AG08395 (cell line): ENCODE measurements around the gene KLHL14.
"Not testable (repeated sequence)": the region's sequence is repeated elsewhere in the genome, so short reads cannot be mapped to it uniquely, and the experiment has no call there.

Experiments
- DNase-seq: peaks from one replicate; pipeline ENCODE4 v3.0.0; 2012; ENCODE audit warnings: mixed read lengths, low spot score

The KLHL14 gene, protein sequence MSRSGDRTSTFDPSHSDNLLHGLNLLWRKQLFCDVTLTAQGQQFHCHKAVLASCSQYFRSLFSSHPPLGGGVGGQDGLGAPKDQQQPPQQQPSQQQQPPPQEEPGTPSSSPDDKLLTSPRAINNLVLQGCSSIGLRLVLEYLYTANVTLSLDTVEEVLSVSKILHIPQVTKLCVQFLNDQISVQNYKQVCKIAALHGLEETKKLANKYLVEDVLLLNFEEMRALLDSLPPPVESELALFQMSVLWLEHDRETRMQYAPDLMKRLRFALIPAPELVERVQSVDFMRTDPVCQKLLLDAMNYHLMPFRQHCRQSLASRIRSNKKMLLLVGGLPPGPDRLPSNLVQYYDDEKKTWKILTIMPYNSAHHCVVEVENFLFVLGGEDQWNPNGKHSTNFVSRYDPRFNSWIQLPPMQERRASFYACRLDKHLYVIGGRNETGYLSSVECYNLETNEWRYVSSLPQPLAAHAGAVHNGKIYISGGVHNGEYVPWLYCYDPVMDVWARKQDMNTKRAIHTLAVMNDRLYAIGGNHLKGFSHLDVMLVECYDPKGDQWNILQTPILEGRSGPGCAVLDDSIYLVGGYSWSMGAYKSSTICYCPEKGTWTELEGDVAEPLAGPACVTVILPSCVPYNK

DNA sequence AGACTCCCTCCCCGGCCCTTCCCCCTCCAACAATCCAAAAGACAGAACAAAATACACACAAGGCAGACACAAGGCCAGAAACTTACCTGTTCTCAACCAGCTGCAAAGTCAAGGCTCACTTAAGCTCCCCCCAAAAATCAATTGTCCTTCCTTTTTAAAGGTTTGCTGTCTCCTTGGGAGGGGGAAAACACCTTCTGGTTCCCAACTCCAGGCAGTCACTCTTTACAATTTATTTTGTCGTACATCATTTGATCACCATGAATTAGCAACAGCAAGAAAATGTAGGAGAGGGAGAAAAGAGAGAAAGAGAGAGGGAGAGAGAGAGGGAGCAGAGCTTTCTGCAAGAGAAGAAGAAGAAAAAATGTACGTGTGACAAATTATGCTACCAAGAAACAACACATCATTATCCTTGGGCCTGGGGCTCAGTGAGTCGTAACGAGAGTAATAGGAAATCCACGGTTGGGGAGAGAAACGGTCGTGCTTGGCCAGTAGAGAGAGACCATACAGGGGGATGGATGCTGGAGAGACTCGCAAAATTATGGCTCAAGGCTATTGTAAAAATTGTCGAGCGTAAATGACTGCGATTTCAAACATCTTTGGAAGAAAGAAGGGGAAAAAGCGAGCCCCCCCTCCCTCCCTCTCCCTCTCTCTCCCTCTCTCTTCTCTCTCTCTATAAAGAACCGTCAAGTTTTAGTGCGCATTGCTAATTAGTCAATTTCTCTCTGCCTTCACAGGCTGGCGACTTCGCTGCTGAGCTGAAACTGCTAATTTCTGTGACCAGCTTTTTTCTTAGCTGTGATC lies at the start of gene KLHL14:
TSS of gene KLHL14 (minus strand) at position 443 of the 801 bp plus-strand sequence. CDS start 2,432 bp downstream, outside the sequence.
- DNase-seq: no peak

DNA sequence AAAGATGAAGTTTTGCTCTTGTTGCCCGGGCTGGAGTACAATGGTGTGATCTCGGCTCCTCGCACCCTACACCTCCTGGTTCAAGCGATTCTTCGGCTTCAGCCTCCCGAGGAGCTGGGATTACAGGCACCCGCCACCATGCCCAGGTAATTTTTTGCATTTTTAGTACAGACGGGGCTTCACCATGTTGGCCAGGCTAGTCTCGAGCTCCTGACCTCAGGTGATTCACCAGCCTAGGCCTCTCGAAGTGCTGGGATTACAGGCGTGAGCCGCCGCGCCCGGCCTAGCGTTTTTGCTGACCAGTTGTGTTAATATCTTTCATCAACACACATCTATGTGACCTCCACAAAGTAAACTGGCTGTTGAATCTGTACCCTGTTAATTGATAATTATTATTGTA lies 49.4 kb upstream of the KLHL14 start:
- DNase-seq: no peak

DNA sequence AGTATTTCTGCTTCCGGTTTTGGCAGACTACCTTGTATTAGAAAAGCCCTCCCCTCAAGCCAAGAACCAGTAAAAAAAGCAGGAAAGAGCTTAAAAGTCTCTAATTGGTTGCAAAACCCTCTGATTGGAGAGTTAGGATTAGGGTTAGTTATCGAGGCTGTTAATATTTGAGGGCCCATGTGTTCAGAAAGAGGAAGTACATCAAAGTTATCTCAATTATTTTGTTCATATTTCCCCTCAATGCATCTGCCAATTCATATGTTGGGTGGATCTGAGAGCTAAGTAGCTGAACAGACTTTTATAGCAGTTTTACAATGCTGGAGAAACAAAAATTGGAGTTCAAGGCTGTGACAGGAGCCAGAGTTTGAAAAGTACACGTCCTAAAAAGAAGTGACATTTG lies 43.1 kb upstream of the KLHL14 start:
- no peak for DNase-seq

DNA sequence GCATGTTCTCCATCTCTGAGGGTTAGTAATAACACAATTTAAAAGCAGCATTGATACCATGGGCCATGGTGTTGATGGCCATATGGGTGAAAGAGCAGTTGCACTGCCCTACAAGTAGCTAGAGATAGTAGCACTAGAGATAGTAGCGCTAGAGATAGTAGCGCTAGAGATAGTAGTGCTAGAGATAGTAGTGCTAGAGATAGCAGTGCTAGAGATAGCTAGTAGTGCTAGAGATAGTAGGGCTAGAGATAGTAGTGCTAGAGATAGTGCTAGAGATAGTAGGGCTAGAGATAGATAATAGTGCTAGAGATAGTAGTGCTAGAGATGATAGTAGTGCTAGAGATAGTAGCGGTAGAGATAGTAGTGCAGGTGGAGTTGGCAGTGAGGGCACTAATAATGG lies 39.5 kb upstream of the KLHL14 start:
- no peak for DNase-seq

DNA sequence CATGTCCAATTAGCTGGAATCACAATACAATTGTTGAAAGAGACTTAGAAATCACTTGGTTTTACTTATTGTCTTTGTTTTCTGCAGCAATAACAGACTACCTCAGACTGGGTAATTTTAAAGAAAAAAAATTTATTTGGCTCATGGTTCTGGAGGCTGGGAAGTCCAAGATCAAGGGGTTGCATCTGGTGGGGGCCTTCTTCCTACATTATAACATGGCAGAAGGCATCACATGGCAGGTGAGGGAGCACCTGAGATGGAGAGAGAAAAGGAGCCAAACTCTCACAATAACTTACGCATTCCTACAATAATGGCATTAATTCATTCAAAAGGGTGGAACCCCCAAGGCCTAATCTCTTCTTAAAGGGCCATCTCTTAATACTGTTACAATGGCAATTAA lies 37.5 kb upstream of the KLHL14 start:
- no peak for DNase-seq

DNA sequence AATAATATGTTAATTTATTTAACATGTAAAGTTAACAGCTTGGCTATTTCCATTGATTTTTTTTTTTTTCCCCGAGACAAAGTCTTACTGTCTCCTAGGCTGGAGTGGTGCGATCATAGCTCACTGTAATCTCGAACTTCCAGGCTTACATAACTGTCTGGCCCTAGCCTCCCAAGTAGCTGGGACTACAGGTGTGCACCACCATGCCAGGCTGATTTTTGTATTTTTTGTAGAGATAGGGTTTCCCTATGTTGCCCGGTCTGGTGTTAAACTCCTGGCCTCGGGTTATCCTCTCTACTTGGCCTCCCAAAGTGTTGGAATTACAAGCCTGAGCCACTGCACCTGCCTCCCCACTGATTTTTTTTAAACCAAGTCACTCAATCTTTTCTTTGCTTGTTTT lies 32.5 kb upstream of the KLHL14 start:
- no peak for DNase-seq

DNA sequence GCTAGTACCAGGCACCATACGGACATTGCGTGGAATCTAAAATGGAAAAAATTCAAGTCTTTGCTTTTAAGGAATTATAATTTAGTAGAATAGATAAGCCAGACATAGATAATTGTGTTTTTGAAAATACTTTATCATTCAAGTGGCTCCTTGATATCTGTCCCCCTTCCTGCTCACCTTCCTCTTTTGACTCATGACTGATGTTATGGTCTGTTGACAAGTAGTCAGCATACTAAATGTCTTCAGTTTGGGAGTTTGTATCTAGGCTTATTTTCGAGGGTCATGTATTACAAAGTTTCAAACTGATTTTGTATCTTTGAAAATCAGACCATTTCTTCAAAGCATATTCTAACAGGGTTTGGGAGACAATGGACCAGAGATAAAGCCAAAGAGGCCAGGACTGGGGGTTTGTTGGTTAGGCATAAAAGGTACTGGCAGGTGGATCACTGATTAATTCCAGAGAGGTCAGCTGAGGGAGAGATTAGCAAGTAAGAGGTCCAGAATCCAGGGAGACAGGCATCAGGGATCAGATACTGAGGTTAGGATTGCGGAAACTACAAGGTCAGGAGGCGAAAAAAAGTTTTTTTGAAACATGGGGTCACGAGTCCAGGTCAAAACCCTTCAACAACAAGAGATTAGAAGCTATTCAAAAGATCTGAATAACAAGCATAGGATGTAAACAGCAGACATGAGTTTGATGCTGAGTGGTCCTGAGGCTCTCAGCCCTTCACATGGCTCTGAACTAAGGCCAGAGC lies 31.5 kb upstream of the KLHL14 start:
- no peak for DNase-seq

DNA sequence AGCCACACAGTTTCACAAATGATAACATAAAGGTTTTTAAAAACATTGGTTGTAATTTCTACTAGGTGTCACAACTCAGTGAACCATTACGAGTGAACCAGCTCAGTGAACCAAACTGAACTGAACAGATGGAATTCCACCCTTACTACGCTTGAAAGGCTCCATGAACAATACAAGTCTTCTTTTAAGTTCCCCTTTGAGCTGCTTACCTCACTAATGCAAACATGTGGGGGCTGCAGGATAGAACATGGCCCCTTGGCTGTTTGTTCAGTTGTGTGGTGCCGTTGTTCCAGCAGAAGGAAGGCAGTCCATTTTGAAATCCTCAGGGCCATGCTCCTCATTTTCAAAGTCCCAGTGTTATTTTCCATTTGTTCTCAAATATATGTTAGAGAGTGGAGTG lies 30.7 kb upstream of the KLHL14 start:
- DNase-seq: no peak

DNA sequence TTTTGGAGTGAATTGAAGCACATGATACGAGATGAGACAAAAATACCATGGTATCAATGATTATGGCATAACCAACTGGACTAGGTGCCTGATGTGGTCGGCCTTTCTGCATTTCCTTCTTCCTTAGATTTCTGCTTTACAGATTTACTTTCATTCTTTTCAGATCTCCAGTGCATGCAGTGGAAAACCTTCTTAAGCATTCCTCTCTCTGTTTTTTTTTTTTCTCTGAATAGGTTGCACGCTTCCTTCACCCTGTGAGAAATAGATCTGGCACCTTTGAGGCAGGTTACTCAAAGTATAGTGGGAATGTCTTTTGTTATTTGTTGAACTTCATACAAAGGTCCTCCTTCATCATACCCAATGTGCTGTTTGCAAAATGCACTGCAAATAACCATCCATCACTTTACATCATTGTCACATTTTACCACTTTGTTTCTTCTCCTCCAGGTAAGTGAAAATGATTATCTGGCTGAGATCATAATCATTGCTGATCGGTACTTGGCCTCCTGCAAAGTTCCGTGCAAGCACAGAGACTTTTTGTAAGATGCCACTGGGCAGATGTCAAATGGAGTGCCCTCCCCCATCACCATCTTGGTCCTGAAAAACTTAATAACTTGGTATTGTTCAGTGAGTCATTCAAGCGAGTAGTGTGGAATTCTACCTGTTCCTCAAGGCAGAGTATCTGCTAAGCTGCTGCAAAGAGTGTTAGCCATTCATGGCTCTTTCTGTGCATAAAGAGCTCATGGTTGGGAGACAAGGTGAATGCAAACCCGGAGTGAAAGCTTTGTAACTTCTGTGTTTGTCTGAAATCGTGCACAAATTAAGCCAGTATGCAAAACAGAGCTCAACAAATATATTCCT lies 30.0 kb upstream of the KLHL14 start:
- no peak for DNase-seq

DNA sequence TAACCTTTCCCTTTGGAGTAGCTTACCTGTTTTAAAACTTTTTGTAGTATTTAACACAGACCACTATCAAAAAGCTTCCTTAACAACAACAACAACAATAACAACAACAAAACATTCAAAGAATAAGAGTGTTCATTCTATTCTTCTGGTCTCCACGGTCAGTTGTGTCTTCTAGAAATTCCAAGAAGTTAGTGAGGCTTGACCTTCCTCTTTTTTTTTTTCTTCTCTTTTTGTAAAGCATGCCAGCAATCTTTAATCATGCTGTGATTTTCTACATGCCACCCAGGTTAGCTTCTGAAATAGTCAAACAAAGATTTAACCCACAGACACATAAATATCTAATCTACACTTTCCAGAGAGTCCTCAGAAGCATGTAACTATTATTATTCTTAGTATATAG lies 28.4 kb upstream of the KLHL14 start:
- DNase-seq: no peak

DNA sequence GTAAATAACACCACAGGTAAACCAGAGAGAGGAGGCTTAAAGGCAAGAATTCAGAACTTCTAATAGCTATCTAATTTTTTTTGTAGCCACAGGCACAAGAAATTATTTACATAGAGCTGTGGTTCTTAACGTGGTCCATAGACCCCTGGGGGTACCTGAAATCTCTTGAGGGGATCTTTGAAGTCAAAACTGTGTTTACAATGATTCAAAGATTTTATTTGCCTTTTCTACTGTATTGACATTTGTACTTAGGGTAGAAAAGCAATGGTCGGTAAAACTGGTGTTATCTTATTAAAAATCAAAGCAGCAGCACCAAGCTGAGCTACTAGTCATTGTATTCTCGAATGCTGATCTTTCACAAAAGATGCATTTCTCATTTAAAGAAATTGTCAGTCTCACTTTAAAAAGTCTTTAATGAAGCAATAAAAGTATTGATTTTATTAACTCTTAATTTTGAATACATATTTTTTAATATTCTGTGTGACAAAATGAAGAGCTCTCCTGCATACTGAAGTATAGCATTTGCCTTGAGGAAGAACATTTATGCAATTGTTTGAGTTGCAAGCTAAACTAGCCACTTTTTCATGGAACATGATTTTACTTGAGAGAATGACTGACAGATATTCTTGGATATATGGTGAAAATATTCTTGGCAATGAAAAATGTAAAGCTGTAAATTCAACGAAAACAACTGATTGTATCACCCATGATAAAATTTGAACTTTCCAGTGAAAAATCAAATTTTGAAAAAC lies 25.6 kb upstream of the KLHL14 start:
- DNase-seq: no peak

DNA sequence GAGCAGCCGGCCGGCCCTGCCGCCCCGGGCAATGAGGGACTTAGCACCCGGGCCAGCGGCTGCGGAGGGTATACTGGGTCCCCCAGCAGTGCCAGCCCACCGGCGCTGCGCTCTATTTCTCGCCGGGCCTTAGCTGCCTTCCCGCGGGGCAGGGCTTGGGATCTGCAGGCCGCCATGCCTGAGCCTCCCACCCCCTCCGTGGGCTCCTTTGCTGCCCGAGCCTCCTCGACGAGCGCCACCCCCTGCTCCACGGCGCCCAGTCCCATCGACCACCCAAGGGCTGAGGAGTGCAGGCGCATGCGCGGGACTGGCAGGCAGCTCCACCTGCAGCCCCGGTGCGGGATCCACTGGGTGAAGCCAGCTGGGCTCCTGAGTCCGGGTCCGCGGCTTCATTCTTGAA lies 21.8 kb upstream of the KLHL14 start:
- not testable (repeated sequence) for DNase-seq

DNA sequence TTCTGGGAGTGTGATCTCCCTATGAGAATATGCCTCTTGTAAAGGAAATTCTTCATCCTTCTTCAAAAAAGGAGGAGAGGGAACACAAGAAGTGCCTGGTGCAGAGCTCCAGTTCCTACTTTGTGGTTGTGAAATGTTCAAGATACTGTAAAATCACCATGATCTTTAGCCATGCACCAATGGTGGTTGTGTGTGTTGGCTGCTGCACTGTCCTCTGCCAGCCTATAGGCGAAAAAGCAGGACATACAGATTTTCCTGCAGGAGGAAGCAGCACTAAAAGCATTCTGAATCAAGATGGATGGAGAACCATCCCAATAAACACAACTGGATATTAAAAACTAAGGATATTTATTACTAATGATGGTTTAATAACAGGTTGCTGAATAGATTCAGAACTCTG lies 6.2 kb upstream of the KLHL14 start:
- DNase-seq: no peak

DNA sequence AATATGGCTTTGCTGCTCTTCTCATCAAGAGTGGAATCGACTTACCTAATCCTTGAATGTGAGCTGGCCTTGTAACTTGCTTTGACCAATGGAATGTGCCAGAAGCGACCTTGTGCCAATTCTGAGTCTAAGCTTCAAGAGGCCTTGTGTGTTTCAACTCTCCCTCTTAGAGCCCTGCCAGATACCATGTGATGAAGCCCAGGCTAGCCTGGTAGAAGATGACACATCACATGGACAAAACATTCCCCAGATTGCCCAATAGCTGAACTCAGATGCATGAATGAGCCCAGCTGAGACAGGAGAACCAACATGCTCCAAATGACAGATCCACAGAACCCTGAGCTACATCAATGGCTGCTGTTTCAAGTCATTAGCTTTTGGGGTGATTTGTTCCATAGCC lies 4.2 kb upstream of the KLHL14 start:
- no peak for DNase-seq

DNA sequence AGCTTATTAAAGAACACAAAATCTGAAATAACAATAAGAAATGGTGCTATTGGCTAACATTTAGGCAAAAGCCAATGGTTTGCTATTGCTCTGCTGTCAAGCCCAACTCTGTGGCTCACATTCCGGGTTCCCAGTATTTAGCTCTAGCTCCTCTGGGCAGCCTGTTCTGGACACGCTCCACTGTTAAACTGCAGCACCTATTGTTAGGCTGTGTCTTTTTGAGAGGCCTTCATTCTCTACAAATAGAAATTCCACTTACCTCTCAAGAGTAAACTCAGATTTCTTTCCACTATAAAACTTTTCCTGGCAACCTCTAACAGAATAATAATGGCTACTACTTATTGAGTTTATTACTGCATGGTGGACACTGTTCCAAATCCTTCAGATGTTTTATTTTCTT lies 3.7 kb upstream of the KLHL14 start:
- DNase-seq: no peak

DNA sequence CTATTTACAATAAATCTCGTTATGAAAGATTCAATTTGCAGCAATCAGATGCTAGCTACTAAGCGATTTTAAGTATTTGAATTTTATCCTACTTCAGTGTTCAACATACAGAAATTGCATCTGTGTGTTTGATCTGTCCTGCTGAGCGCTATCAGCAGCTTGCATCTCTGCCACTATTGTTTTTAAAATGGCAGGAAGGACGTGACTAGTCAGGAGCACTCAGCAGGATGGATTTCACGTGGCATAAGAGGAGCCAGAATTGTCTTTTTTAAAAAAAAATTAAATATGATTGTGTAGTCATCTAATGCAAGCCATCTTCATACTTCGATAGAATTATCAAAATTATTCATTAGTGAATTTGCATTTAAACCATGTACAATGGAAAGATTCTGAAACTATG lies 2.8 kb upstream of the KLHL14 start:
- DNase-seq: no peak

DNA sequence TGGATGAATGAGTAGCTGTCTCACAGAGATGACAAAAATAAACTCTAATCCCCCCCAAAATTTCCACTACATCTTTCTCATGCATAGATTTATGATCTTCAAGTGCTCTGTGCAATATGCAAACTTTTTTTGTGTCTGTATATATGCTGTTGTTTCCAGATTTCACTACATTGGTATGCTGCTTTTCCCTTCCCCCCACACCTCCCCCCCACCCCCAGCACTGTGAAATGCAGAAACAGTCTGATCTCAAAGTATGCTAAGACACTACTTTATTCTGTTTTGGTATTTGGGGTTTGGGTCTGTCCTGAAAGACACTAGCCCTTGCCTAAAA lies 524 bp upstream of the KLHL14 start:
- DNase-seq: no peak

DNA sequence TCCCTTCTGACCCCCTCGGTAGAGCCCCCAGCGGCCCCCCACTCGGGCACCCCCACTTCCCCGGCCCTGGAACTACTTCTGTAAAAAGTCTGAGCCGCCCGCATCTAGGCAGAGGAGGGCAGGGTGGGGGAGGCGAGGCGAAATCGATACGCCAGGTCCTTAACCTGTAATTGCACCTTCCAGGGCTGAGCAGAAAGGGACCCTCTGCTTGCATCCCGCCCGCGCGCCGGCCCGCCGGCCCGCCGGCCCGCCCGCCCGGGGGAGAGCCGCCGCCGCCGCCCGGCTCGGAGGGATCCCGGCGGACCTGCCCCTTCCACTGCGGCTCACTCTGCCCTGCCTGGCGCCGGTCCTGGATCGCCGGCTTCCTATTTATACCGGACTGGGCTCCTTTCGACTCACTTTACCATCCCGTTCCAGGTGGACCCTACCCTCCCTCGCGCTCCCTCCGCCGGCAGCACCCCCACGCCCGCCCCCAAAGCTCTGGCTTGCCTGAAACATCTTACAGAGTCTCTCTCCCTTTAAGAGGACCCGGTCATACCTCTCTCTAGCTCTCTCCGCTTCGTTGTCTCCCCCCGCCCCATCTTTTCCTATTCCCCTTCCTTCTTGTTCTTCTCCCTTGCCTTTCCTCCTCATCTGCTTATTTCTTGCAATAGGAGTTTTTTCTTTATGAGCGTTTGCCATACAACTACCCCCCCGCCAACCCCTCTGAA lies 797 bp downstream of the KLHL14 start:
- DNase-seq: no peak

DNA sequence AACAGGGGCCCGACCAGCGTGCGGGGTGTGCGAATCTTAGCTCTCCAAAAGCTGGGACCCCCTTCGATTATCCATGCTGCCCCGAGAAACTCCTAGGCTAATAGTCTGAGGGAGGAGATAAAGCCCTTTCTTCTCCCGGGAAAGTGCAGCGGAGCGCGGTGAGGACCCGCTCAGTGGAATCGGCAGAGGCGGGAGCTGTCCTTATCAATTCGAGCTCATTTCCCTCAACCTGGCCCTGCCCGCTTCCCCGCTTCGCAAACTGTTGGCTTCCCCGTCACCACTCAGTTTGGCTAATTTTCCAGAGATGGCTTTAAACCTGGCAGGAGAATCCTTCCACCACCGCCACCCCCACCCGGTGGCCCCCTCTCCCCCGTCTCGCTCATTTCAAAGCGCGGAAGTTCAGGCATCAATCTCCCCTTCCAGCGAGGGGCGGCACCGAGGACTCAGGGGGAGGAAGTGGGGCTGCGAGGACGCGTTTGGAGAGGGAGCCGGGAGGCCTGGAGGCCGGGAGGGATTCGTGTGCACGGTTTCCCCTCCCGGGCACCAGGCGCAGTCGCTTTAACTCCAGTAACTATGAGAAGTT lies 1.6 kb downstream of the KLHL14 start:
- DNase-seq: no peak
